Activated CD8-positive, alpha-beta memory T cell treated with anti-CD3 and anti-CD28 coated beads for 48 hours (primary cell): Measurements from ENCODE around the gene COL7A1.

ENCODE experiments used
- DNase-seq, 3 experiments: peaks; one replicate each; pipeline ENCODE4 v3.0.0-alpha.2; 2020; ENCODE audit warnings: low read depth in 2 of 3, low spot score in 2 of 3

Gene COL7A1

GRCh38 chr3:48595075-48595525 lies at the start of gene COL7A1:
TSS of gene COL7A1 (minus strand) at chr3:48595329. CDS start at chr3:48595159, 170 bp downstream.
- no peak for DNase-seq

DNA sequence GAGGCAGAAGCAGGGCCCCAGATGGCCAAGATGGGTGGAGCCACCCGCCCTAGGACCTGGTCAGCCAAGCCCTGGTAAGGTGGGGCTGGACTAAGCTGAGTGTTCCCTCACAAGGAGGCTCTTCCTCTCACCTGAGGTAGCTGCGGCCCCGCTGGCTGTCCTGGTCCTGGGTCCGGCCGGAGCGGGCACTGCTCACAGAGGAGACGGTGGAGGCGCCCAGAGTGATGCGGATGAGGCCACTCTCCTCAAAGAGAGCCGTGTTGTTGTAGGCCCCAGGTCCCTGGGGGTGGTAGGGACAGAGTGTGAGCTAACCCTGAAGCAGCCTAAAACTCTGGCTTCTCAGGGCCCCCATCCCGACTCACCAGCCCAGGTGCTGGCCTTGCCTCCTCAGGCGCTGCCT lies 47.5 kb upstream of the COL7A1 start:
- DNase-seq = no peak

- no peak for DNase-seq
Observed at GRCh38 chr3:48641396-48641795, 46.3 kb upstream of the COL7A1 start.

DNA sequence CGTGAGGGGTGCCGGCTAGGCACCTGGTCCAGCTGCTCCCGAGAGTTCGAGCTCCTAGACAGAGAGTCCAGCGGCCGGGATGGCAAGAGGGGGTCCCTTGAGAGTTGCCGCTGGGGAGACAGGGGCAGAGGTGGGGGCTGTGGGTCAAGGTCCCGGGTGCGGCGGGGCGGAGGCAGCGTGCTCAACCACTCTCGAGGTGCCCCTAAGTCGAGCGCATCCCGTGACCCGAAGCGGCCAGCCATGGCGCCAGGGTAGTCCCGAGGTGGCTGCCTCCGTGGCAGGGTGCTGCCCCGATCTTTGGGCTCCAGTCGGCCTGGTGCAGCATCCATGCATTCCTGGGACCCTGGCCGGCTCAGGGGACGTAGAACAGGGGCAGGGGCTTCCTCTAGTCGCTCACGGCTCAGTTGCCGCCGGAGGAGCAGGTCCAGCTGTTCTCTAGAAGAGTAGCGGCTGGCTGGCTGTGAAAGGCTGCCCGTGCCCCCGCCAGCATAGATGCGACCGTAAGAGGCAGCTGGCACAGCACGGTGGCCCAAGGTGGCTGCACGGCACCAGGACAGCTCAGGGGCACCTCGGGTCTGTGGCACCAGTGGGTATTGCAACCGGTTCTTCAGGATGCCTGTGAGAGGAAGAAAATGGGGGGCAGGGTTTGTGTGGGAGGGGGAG lies 44.9 kb upstream of the COL7A1 start:
- DNase-seq = no peak

DNA sequence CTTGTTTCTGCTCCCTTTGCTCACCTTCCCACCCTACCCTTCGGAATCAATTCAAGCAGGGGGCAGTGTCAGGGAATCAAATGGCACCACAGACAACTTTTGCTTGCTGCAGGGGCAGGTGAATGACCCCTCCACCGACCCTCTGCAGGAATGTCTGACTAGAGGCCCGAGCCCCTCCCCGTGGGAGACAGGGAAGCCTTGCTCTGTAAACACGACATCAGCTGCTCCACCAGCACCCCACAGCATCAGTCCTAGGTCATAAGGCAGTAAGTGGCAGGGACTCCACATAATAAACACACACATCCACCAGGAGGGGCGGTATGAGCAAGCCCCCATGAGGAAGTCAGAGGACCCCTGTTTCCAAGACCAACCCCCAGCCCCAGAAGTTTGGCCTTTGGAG lies 42.2 kb upstream of the COL7A1 start:
- no peak for DNase-seq

- no peak for DNase-seq
Observed at GRCh38 chr3:48636149-48636655, 41.1 kb upstream of the COL7A1 start.

DNA sequence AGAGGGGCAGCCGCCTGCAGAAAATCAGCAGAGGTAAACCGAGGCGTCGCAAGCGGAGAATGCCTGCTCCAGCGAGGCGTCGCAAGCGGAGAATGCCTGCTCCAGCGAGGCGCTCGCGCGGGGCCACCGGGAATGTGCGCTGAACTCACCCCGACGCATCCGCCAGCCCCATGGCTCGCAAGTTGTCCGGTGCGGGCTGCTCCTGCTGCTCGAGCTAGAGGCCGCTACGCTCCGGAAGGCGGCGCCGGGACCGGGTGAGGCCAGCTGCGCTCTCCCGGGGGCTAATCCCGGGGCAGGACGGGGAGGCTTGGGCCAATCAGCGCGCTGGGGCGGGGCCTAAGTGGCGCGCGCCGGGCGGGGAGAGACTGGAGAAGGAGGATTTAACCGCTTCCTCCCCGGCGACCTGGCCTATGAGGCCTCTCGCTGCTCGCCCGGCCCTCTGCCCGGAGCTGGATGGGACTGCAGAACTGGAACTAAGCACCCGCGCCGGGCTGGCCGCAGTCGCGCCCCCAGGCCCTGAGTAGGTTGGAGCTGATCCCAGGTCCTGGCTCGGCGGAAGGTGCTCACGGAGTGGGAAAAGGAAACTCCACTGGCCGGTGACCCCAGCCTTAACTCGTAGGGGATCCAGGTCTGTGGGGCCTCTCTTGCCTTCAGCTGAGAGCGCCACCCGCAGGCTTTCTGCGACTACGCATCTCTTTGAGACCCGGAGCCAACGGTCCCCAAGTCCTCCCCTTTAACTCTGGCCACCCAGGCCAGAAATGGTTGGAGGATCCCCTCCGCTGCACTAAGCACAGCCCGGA lies 40.3 kb upstream of the COL7A1 start, which contains the start of gene SLC26A6:
Gene SLC26A6 (minus strand): TSS at position 240 of the 800 bp plus-strand sequence. CDS start 68 bp downstream, at position 172.
- peak; percentile 87 to 94 (median 89) for DNase-seq

- DNase-seq = peak in 2 of 3 experiments; percentile 22 to 28
Observed at GRCh38 chr3:48634661-48635221, 39.6 kb upstream of the COL7A1 start.

DNA sequence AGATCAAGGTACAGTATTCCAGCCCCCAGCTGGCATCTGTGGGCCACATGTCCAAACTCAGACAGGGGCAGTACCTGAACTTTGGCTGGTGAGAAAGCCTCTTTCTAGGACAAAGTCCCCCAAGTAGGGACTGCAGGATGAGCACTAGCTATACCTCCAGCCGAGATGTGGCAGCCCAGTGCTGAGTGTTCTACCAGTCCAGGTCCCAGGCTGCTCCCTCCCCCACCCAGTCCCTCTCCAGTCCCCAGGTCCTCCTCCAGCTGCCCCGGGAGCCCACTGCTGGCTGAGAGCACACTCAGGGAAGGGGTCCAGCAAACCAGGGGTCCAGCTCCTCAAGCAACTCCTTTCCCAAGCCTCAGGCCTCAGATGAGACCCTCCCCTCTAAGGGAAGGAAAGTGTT lies 38.6 kb upstream of the COL7A1 start:
- no peak for DNase-seq

DNA sequence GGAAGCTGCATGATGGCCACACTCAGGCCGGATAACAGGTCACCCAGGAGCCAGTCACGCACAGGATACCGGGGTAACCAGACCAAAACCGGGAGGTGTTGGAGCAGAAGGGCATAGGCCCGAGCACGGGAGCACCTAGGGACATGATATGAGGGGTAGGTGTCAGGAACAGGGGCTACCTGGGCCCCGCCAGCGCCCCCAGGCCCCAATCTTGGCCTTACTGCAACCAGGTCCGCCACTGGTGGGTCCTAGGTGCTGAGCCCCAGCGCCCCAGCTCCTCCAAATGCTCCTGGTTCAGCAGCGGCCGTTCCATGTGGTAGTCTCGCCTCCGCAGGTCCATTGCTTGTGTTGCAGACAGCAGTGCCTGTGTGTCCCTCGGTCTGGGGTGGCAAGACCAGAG lies 38.1 kb upstream of the COL7A1 start:
- DNase-seq = no peak

GRCh38 chr3:48631516-48632448 lies 36.7 kb upstream of the COL7A1 start:
- no peak for DNase-seq

DNA sequence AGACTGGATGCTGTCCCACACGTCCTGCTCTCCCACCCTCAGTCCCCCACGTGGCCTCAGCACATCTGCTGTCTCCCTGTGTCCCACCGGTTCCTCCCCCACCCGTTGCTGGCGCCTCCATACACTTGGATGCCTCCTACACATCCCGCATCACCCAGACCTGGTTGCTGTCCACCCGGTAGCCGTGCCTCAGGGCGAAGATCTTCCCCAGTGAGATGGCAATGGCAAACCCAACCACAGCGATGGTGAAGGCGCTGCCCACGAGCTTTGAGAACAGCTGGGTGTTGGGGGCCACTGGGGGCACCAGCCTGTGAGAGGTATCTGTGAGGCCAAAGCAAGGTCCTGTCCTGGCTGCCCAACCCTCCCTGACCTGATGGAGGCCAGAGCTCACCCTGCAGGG lies 35.7 kb upstream of the COL7A1 start:
- DNase-seq = no peak

GRCh38 chr3:48630407-48630806 lies 35.3 kb upstream of the COL7A1 start:
- no peak for DNase-seq

DNA sequence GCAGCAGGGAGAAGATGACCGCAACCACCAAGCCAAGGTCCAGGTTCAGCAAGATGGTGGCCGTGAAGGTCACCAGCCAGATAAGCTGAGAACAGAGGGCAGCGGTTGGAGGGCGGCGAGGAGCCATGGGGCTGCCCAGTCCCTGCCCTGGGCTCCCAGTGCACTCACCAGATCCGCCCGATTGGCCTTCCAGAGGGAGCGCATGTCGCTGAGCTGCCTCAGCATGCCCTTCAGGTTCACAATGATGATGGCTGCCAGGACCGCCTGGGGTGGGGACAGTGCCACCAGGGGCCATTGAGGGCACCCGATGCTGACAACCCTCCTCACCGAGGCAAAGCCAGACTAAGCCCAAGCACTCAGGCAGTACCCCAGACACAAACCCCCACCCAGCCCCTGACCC lies 34.8 kb upstream of the COL7A1 start:
- no peak for DNase-seq

- no peak for DNase-seq
Observed at GRCh38 chr3:48628277-48629017, 33.3 kb upstream of the COL7A1 start.

DNA sequence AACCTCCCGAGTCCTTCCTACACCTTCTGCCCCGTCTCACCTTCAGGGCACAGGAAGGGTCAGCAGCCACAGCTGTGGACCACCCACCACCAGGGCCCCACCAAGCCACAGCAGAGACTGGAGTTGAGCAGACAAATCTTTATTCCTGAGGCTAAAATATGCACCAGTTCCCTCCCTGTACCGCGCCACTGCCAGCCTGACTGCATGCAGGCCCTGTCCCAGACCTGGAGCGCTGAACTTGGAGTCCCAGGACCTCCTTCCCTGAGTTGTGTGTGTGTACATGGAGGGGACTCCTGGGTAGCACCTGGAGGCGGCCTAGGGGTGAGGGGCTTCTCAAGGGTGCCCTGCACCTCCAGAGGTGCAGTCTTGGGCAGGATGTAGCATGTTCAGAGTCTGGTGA lies 30.5 kb upstream of the COL7A1 start:
- no peak for DNase-seq

GRCh38 chr3:48624767-48625166 lies 29.6 kb upstream of the COL7A1 start:
- no peak for DNase-seq

GRCh38 chr3:48623851-48624547 lies 28.9 kb upstream of the COL7A1 start:
- no peak for DNase-seq

DNA sequence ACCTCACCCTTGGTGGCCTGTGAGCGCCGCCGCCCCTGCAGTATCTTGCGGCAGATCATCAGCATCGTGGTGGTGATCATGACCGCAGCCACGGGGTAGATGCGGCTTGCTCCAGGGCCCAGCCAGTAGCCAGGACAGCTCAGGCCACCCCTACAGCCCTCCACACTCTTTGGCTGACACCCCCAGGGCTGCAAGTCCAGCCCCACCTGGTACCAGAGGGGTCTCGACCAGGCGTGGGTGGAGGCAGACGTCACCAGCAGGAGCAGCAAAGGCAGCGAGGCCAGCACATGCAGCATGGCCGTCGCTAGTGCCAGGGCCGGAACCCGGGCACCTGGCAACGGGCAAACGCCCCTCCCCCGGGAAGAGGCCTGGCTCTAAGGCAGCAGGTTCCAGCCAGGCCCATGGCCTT lies 26.3 kb upstream of the COL7A1 start, which contains the start of gene TMEM89:
Gene TMEM89 (minus strand): TSS at position 309 of the 409 bp plus-strand sequence. CDS start 13 bp downstream, at position 296.
- no peak for DNase-seq
